ENCODE data around the gene TBCD.

TBCD gene

DNA sequence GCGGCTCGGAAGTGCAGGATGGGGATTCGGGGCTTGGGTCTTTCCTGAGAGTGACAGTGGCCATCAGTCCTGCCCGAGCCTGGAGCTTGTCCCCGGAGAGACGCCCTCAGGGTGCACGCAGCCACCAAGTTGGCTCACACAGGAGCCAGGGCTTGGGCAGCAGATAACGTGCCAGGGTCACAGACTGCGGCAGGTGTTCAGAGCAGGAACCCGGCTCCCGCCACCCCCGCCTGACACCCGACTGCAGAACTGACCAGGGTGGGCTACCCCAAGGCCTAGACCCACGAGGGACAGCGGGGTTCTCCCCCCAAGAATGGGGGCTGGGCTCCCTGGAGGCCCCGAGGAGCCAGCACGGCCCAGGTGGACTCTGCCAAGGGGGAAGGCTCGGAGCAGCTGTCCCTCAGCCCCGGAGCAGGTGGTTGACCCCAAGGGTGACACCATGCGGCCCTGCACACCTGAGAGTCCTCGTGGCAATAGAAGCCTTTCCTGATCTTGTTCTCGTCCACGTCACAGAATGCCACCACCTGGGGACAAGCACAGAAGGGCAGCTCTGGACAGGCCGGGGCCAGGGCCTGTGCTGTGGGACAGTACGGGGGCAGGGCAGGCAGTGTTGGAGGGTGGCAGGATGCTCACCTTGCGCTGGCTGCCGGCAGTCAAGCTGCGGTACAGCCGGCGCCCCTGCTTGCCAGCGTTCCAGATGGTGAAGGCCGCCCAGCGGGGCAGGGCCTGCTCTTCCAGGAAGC lies 205.0 kb downstream of the TBCD start (continued):
- TF ChIP-seq KLF8 (tag by site-specific recombination; IDR thresholded peaks at IDR 0.05) (no peak), ZNF626 (tag by site-specific recombination; IDR thresholded peaks at IDR 0.05) (no peak), GLI2 (tag by site-specific recombination; IDR thresholded peaks at IDR 0.05; ENCODE audit: borderline replicate concordance, low read depth) (no peak)
- TF ChIP-seq, protein P1, sequence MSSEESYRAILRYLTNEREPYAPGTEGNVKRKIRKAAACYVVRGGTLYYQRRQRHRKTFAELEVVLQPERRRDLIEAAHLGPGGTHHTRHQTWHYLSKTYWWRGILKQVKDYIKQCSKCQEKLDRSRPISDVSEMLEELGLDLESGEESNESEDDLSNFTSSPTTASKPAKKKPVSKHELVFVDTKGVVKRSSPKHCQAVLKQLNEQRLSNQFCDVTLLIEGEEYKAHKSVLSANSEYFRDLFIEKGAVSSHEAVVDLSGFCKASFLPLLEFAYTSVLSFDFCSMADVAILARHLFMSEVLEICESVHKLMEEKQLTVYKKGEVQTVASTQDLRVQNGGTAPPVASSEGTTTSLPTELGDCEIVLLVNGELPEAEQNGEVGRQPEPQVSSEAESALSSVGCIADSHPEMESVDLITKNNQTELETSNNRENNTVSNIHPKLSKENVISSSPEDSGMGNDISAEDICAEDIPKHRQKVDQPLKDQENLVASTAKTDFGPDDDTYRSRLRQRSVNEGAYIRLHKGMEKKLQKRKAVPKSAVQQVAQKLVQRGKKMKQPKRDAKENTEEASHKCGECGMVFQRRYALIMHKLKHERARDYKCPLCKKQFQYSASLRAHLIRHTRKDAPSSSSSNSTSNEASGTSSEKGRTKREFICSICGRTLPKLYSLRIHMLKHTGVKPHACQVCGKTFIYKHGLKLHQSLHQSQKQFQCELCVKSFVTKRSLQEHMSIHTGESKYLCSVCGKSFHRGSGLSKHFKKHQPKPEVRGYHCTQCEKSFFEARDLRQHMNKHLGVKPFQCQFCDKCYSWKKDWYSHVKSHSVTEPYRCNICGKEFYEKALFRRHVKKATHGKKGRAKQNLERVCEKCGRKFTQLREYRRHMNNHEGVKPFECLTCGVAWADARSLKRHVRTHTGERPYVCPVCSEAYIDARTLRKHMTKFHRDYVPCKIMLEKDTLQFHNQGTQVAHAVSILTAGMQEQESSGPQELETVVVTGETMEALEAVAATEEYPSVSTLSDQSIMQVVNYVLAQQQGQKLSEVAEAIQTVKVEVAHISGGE (tag by site-specific recombination; conservative IDR thresholded peaks at IDR 0.05; ENCODE audit: low read depth), result no peak

DNA sequence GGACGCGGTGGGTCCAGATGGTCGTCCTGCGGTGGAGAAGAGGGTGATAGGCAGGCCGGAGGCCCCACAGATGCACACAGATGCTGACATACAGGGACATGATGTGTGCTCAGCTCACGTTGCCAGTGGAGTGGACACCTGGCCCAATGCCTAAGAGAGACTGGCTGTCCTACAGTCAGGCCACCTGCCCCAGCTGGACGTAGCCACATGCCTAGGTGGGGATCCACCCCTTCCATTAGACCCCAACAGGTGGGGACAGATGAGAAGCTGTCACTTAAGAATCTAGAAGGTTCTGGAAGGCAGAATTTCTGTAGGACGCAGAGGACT lies 205.6 kb downstream of the TBCD start:
- Histone ChIP-seq H3K27ac (ENCODE audit: extremely low read depth, low read depth, low read length) (no peak overlapping the region), H3K4me1 (ENCODE audit: control insufficient read depth, insufficient read depth, low read length) (no peaks in the 10 kb centered on the region), H3K9me3 (ENCODE audit: control insufficient read depth, insufficient read depth, low read depth, low read length) (no peaks in the 10 kb centered on the region), H3K36me3 (ENCODE audit: control insufficient read depth in 2 of 2, insufficient read depth in 1 of 2, low read length in 2 of 2) (peaks cover 0 to 5% of the 10 kb centered on the region in 2 experiments; a peak in 1 of 3 replicates), H3K4me3 (ENCODE audit: low read depth, low read length) (no peak overlapping the region)
- CTCF ChIA-PET, result interaction anchor here (0.6 kb wide), 1 partner anchor 242 kb away, joined by 3 read pairs; no protein-coding TSS in a partner anchor
- POLR2A ChIA-PET, result no interaction called here
- TF ChIP-seq ZNF146 (tag by site-specific recombination; IDR thresholded peaks at IDR 0.05) (no peak), PRDM1 (tag by site-specific recombination; IDR thresholded peaks at IDR 0.05) (no peak), ZNF24 (tag by site-specific recombination; IDR thresholded peaks at IDR 0.05) (no peak), SP3 (tag by site-specific recombination; IDR thresholded peaks at IDR 0.05) (no peak), ZNF248 (tag by site-specific recombination; IDR thresholded peaks at IDR 0.05) (no peak), ZFHX2 (tag by site-specific recombination; conservative IDR thresholded peaks at IDR 0.05) (no peak)

DNA sequence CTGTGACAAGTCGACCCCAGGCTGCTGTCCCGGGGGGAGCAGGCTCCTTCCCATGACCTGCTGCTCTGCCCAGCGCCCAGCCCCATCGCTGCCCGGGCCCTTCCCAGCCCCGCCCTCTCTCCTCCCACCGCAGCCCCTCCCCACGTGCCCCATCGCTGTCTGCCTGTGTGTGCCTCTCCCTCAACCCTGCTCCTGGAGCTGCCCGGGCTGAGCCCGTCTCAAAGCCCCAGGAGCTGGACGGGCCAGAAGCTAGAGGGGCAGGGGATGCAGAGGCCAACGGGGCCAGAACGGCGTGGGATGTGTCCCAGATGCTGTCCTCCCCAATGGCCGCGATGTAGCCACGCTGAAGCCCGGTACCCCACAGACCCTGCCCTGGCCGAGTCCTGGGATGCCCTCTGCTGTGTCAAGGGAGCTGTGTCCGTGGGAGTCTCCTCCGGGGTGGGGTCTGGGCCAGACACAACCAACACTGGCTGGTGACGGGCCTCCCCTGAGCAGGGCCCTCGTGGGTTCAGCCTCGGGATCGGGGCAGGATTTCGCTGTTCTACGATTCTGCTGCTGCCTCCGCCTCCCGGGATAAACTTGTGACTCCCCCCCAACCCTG lies 206.2 kb downstream of the TBCD start:
- no peak overlapping the region for H3K27ac ChIP-seq (ENCODE audit: extremely low read depth, low read depth, low read length)
- H3K4me3 ChIP-seq (ENCODE audit: low read depth, low read length), result no peak overlapping the region
- POLR2A ChIA-PET, result no interaction called here
- H3K4me1 ChIP-seq (ENCODE audit: control insufficient read depth, insufficient read depth, low read length), result no peaks in the 10 kb centered on the region
- no peaks in the 10 kb centered on the region for H3K9me3 ChIP-seq (ENCODE audit: control insufficient read depth, insufficient read depth, low read depth, low read length)
- no peak for TF ChIP-seq ZNF416 (tag by site-specific recombination; IDR thresholded peaks at IDR 0.05)
- no peak for TF ChIP-seq ZNF2 (tag by site-specific recombination; IDR thresholded peaks at IDR 0.05)
- no peak for TF ChIP-seq ZNF274 (IDR thresholded peaks at IDR 0.05; ENCODE audit: low read length)
- no peak for TF ChIP-seq ZNF274 (tag by site-specific recombination; IDR thresholded peaks at IDR 0.05; ENCODE audit: borderline replicate concordance)
- no peak for TF ChIP-seq HOXA7 (CRISPR knock-in tag; IDR thresholded peaks at IDR 0.05; ENCODE audit: borderline replicate concordance)
- TF ChIP-seq TCF7L2 (IDR thresholded peaks at IDR 0.05; ENCODE audit: borderline replicate concordance, low read depth, low read length), result no peak
- no peak for TF ChIP-seq ZNF626 (tag by site-specific recombination; IDR thresholded peaks at IDR 0.05)
- no peak for TF ChIP-seq ZEB2 (tag by site-specific recombination; IDR thresholded peaks at IDR 0.05)
- TF ChIP-seq ZNF140 (tag by site-specific recombination; IDR thresholded peaks at IDR 0.05), result no peak
- no peak for TF ChIP-seq KLF1 (tag by site-specific recombination; IDR thresholded peaks at IDR 0.05)
- TF ChIP-seq, protein P2, sequence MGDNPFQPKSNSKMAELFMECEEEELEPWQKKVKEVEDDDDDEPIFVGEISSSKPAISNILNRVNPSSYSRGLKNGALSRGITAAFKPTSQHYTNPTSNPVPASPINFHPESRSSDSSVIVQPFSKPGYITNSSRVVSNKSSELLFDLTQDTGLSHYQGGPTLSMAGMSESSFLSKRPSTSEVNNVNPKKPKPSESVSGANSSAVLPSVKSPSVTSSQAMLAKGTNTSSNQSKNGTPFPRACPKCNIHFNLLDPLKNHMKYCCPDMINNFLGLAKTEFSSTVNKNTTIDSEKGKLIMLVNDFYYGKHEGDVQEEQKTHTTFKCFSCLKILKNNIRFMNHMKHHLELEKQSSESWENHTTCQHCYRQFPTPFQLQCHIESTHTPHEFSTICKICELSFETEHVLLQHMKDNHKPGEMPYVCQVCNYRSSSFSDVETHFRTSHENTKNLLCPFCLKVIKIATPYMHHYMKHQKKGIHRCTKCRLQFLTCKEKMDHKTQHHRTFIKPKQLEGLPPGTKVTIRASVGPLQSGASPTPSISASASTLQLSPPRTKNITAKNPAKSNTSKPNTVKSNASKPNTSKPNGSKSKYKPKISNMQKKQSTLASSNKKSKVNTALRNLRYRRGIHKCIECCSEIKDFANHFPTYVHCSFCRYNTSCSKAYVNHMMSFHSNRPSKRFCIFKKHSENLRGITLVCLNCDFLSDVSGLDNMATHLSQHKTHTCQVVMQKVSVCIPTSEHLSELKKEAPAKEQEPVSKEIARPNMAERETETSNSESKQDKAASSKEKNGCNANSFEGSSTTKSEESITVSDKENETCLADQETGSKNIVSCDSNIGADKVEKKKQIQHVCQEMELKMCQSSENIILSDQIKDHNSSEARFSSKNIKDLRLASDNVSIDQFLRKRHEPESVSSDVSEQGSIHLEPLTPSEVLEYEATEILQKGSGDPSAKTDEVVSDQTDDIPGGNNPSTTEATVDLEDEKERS (tag by site-specific recombination; IDR thresholded peaks at IDR 0.05), result no peak
- TF ChIP-seq ZNF24 (tag by site-specific recombination; IDR thresholded peaks at IDR 0.05), result no peak
- no peak for TF ChIP-seq ZNF10 (tag by site-specific recombination; IDR thresholded peaks at IDR 0.05)
- no peak for TF ChIP-seq ZNF521 (tag by site-specific recombination; IDR thresholded peaks at IDR 0.05)
- TF ChIP-seq ZBTB17 (tag by site-specific recombination; IDR thresholded peaks at IDR 0.05), result no peak
- TF ChIP-seq ZNF555 (tag by site-specific recombination; conservative IDR thresholded peaks at IDR 0.05), result no peak
- no peak for TF ChIP-seq WT1 (tag by site-specific recombination; IDR thresholded peaks at IDR 0.05)
- no peak for TF ChIP-seq ZNF335 (tag by site-specific recombination; conservative IDR thresholded peaks at IDR 0.05)
- peaks cover 0 to 5% of the 10 kb centered on the region in 2 experiments; a peak in 1 of 3 replicates for H3K36me3 ChIP-seq (ENCODE audit: control insufficient read depth in 2 of 2, insufficient read depth in 1 of 2, low read length in 2 of 2)
- CTCF ChIA-PET, result interaction anchor here (0.6 kb wide), 1 partner anchor 242 kb away, joined by 3 read pairs; no protein-coding TSS in a partner anchor

All from HEK293 (cell line).